Measurements from ENCODE around the gene NADSYN1.

Gene NADSYN1

DNA sequence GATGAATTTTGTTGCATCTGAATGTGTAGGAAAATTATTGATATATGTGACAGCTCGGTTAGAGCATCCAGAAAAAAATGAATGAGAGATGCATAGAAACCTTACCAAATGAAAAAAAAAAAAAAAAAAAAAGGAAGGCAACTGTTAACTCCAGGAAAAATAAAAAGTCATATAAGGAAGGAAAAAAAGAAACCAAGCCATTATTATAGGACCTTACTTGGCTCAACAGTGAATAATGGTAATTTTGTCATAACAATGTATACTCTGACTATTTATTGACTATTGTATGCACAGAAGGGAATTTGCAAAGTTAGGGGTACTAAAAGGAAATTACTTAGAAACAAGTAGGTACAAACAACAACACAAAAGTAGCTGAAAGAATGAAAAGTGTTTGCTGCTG, 6.9 kb upstream of the NADSYN1 start:
- no peak for DNase-seq (ENCODE audit: low read depth)
- H3K4me3 ChIP-seq (ENCODE audit: low read length) = no peak overlapping the region
- TF ChIP-seq, protein P1, sequence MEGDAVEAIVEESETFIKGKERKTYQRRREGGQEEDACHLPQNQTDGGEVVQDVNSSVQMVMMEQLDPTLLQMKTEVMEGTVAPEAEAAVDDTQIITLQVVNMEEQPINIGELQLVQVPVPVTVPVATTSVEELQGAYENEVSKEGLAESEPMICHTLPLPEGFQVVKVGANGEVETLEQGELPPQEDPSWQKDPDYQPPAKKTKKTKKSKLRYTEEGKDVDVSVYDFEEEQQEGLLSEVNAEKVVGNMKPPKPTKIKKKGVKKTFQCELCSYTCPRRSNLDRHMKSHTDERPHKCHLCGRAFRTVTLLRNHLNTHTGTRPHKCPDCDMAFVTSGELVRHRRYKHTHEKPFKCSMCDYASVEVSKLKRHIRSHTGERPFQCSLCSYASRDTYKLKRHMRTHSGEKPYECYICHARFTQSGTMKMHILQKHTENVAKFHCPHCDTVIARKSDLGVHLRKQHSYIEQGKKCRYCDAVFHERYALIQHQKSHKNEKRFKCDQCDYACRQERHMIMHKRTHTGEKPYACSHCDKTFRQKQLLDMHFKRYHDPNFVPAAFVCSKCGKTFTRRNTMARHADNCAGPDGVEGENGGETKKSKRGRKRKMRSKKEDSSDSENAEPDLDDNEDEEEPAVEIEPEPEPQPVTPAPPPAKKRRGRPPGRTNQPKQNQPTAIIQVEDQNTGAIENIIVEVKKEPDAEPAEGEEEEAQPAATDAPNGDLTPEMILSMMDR (conservative IDR thresholded peaks at IDR 0.05; ENCODE audit: low read depth, low read length) = no peak

DNA sequence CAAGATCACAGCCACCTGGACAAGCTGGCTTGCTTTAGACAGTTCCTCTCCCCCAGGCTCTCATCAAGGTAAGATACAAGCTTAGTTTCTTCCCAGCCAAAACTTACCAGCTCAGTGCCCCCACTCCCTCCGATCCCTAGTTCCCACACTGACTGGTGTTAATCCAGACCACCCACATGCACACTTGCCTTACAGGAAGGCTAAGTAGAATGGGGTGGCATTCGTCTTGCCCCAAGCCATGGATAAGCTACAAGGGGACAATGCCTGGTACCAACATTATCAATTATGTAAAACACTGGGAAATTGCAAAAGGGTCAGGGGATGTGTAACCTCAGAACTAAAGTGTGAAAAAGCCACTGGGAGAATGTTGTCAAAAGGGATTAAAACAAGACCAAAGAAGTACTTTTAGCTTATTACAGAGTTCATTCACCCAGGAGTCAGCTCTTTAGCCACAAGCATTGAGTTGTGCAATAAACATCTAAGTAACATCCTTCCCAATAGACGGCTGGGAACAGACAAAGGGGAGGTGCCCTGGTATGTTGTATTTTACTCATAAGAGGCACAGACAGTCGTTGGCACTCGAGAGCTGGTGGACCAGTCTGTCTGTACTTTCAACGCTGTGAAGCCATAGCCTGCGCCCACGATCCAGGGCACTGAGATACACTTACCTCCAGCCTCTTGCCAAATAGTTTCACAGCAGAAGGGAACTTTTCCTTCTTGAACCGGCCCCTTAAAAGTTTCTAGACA, 5.9 kb upstream of the NADSYN1 start:
- DNase-seq (ENCODE audit: low read depth) = no peak
- TF ChIP-seq, protein P1 (conservative IDR thresholded peaks at IDR 0.05; ENCODE audit: low read depth, low read length) = no peak
- H3K4me3 ChIP-seq (ENCODE audit: low read length) = peak overlapping the region; percentile 80

DNA sequence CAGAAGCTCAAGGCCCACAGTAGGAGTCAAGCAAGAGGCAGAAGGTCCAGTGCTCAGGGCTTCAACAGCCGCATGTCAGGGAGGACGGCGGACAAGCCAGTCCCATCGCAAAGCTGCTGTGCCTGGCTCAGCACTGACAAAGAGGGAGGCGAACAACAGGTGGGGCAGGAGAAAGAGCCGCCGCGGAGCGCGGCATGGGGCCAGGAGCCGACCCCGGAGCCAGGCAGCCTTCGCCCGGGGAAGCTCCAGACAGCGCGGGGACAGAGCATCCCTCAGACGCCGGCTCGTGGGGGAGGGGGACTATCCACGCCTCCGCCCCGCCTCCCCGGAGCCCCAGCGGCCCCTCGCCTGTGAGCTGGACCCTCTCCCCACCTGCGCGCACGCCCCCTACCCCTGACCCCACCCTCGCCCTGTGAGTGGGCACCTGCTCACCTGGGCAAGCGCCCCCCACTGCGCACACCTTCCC, 5.2 kb upstream of the NADSYN1 start:
- peak overlapping the region; percentile 80 for H3K4me3 ChIP-seq (ENCODE audit: low read length)
- TF ChIP-seq, protein P1 (conservative IDR thresholded peaks at IDR 0.05; ENCODE audit: low read depth, low read length) = no peak
- no peak for DNase-seq (ENCODE audit: low read depth)

DNA sequence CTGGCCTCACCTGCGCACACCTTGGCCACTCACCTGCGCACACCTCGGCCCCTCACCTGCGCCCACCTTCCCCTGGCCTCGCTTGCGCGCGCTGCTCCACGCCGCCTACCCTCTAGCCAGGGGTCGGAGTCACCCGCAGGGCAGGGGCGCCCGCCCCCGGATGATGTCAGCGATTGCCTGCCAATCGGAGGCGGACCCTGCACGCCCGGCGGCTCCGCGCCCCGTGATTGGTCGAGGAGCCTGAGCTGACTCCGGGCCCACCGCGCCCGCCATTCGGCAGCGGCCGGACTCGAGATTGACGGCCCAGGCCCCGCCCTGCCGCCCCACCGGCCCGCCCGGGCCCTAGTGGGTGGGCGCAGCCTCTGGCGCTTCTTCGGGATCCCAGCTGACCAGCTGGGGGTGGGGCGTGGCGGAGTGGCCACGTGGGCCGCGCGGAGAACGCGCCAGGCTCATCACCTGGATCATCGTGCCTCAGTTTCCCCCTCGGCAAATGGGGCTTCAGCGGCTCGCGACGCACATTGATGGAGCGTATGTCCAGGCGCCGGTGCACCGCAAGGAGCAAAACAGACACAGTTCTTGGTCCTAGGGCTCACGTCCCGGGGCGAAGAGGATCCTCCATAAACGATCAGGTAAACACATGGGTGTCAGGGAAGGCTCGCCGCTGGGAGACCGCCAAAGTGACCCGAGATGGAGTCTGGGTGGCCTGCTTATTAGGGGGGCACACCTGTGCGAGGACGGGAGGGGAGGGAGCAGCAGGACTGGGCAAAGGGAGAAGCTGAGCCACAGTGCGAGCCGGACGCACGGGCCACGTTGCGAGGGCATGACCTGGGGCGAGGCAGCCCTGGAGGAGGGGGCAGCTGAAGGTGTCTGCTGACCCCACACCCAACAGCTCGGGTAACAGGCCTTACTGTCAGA, 4.5 kb upstream of the NADSYN1 start, which contains the start of gene DHCR7:
Gene DHCR7, minus strand, starts transcription at position 137 of the 915 bp plus-strand sequence. CDS start 3,441 bp downstream, outside the sequence.
- TF ChIP-seq, protein P1 (conservative IDR thresholded peaks at IDR 0.05; ENCODE audit: low read depth, low read length) = no peak
- peak within 1 kb of the TSS; percentile 92 for H3K4me3 ChIP-seq (ENCODE audit: low read length)

DNA sequence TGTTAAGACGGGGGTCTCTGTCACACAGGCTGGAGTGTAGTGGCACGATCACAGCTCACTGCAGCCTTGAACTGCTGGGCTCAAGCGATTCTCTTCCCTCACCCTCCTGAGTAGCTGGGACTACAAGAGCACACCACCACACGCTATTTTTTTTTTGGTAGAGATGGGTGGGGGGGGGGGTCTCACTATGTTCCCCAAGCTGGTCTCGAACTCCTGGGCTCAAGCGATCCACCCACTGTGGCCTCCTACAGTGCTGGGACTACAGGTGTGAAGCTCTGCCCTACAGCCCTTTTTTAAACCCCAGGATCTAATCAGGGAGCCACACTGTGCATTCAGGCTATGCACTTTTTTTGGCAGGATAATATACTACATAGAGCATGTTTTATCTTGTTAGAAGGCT, 3.4 kb upstream of the NADSYN1 start:
- H3K4me3 ChIP-seq (ENCODE audit: low read length) = peak overlapping the region; percentile 92
- no peak for DNase-seq (ENCODE audit: low read depth)
- TF ChIP-seq, protein P1 (conservative IDR thresholded peaks at IDR 0.05; ENCODE audit: low read depth, low read length) = no peak

More for the DNA sequence above, 4.5 kb upstream of the NADSYN1 start, which contains the start of gene DHCR7:
- DNase-seq (ENCODE audit: low read depth) = peak; percentile 85

DNA sequence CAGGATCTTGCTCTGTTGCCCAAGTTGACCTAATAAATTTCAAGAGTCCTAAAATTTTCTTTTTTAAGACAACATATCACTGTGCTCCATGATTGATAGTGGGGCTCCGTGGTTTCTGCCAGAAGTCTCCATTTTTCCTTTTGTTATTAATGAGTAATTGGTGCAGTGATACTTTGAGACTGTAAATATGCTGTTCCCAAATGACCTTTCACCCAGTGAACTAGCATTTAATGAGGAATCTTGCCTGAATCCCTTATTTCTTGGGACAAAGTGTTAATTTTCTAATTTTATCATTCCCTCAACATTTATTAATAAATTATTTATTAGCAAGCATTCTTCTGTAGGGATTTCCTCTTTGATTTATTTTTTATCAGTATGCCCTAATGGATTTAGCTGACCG, 2.5 kb upstream of the NADSYN1 start:
- no peak overlapping the region for H3K4me3 ChIP-seq (ENCODE audit: low read length)
- DNase-seq (ENCODE audit: low read depth) = no peak
- TF ChIP-seq, protein P1 (conservative IDR thresholded peaks at IDR 0.05; ENCODE audit: low read depth, low read length) = no peak

Data from retinal pigment epithelial cell (primary cell).